Activated T-cell treated with anti-CD3 and anti-CD28 coated beads for 4 hours (primary cell): Measurements from ENCODE around the gene ADAMTSL1.

Experiments
- DNase-seq: peaks from one replicate; pipeline ENCODE4 v3.0.0-alpha.2; 2020

Gene ADAMTSL1

GRCh38 chr9:18788256-18788655, 314.3 kb downstream of the ADAMTSL1 start:
- no peak for DNase-seq

- no peak for DNase-seq
Measured at GRCh38 chr9:18791074-18791473, 317.1 kb downstream of the ADAMTSL1 start.

DNA sequence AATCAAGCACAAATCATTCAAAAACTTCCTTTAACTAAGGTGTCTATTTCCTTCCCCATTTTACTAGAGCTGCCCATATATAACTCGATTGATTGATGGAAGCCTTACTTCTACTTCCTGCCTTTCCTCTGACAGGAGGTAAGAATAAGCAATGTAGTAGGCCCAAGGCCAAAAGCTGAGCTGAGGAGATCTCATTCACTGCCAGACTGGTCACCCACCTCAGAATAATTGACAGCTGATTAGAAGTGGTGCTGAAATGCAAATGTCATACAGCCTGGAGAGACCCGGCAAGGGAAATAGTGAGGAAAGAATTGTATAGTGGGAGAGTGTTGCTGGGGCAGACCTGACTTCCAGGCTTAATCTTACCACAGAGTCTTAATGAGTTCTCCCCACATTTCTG, 319.2 kb downstream of the ADAMTSL1 start:
- DNase-seq = no peak

- DNase-seq = no peak
Measured at GRCh38 chr9:18795947-18796671, 322.2 kb downstream of the ADAMTSL1 start.

DNA sequence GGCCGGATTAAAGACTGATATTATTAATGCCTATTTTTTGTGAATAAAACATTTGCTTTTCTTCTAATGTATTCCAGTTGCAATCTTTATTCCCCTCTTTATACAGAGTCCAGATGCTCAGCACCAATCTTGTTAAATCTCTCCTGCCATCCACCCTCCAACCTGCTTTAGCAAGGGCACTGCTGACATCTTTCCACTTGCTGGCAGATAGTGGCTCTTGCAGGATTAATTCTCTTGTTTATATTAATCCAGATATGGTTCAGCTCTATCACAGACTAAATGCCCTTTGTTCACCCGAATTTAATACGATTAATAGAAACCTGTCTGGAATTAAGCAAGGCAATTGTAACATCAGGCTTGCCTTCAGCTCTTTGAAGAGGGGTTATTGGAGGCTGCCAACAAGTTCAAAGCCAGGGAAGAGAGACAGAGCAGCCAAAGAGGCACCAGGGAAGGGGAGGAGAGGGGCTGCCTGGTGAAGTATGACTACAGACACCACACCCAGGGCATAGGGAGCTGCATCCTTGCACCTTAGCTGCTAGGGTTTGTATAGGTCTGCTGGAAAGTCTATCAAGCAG, 322.8 kb downstream of the ADAMTSL1 start:
- no peak for DNase-seq

- no peak for DNase-seq
Measured at GRCh38 chr9:18798106-18798505, 324.2 kb downstream of the ADAMTSL1 start.

- DNase-seq = no peak
Measured at GRCh38 chr9:18798508-18799290, 324.7 kb downstream of the ADAMTSL1 start.

DNA sequence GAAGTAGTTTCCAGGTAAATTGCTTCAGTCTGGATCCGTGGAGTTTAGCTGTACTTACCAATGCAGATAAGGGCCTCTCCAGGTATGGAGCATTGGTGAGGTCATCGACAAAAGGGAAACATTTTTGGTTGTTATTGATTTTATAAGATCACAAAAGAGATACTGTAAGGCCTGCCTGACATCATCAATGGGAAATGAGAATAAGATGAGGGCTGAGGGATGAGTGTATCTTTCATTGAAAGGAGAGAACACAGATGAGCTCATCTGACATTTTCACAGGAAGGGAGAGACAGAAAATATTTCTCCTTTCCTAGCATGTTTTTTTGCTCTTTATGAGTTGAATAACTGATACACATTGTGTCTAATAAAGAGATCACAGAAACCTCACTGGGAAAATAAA, 325.5 kb downstream of the ADAMTSL1 start:
- DNase-seq = no peak

- no peak for DNase-seq
Measured at GRCh38 chr9:18800579-18800978, 326.6 kb downstream of the ADAMTSL1 start.

- DNase-seq = no peak
Measured at GRCh38 chr9:18805386-18805785, 331.4 kb downstream of the ADAMTSL1 start.

- no peak for DNase-seq
Measured at GRCh38 chr9:18806232-18807080, 332.5 kb downstream of the ADAMTSL1 start.

DNA sequence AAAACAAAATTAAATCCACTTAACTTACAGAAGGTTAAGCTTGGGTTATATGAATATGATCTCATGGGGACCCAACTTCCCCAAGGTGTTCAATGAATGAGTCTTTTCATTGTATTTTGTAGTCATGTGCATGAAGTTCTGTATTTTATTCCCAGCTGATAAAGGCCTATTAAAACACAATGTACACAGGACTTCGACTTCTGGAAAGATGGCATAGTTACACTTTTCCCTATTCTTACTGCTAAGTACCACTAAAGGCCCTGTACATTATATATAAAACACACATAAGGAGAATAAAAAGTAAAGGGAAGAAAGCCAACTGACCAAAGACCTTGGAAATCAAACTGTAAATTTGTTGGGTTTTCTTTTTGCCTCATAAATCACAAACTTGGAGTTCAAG, 336.6 kb downstream of the ADAMTSL1 start:
- no peak for DNase-seq

GRCh38 chr9:18811171-18811570, 337.2 kb downstream of the ADAMTSL1 start:
- DNase-seq = no peak

GRCh38 chr9:18819418-18819817, 345.5 kb downstream of the ADAMTSL1 start:
- DNase-seq = no peak

DNA sequence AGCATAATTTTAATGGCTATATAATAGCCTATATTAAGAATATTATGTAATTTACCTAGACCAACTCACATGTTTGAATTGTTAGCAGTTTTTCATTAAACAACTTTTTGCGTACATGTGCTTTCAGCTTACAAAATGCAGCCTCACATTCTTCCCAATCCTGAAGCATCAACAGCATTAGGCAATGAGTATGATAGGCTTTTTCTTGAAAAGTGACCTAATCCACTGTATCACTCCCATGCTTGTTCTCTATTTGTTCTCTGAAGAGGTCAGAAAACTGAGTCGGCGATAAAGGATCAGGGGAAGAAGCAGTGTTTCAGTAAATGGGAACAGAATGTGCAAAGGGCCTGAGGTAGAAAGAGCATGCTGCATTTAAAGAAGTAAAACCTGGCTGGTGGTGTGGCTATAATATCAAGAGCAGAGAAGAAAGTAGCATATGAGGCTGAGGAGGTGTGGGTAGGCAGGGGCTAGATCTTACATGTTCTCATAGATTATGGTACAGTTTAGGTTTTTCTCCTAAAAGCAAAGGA, 346.7 kb downstream of the ADAMTSL1 start:
- DNase-seq = no peak

DNA sequence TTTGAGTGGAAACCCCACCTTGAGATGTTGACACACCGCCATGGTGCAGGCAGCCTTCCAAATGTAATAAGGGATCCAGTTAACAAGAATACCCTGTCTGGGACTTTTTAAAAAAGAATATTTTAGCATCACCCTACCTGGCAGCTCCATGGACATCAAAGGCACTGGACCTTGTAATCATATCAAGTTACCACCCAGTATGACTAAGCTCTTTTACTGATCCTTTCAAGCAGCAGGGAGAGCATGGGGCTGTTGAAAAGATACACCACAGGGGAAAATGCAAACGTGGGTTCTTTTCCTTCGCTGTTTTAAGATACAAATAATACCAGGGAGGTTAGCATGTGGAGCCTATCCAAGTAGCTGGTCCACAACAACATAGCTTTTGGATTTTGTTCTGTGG, 347.8 kb downstream of the ADAMTSL1 start:
- no peak for DNase-seq

- no peak for DNase-seq
Measured at GRCh38 chr9:18822850-18823249, 348.9 kb downstream of the ADAMTSL1 start.

GRCh38 chr9:18824095-18824666, 350.2 kb downstream of the ADAMTSL1 start:
- DNase-seq = no peak

GRCh38 chr9:18825656-18826170, 351.8 kb downstream of the ADAMTSL1 start:
- DNase-seq = no peak

GRCh38 chr9:18826248-18826647, 352.3 kb downstream of the ADAMTSL1 start:
- DNase-seq = no peak

DNA sequence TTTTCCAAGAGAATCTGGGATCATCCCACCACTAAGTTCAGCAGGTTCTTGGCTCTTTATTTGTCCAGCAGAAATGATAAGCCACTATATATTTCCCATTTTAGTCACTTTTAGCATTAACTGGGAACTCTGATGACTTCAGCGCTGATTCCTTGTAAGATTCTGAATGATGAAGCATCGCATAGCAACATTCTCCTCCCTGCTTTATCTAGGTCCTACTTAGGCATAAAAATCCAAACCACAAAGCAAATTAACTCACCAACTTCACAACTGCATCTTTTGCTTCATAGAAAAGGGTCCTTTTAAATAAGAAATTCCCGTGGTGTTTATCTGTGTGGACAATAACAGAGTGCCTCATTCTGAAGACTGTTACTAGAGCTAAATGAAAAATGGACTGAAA, 355.1 kb downstream of the ADAMTSL1 start:
- no peak for DNase-seq

GRCh38 chr9:18829873-18830272, 355.9 kb downstream of the ADAMTSL1 start:
- DNase-seq = no peak
